Transverse colon (tissue), 4 donors: ENCODE results near the gene TBCD. TPM values are rescaled to one million over a fixed set of nuclear protein-coding genes. Genes with fewer than 3 reads are reported as not detected.

Experiments
- DNase-seq: peaks from one replicate; pipeline ENCODE4 v3.0.0-alpha.2; 2019
- H3K27ac ChIP-seq, 4 donors: fragments of 200-600 bp; sonication (generic); 2 replicates each; pipeline ENCODE4 v1.5.1; 2016 to 2018; ENCODE audit warnings: inconsistent platforms in 4 of 4
- H3K27me3 ChIP-seq: fragments of 200-600 bp; sonication (generic); 2 replicates; pipeline ENCODE4 v1.5.1; 2017; ENCODE audit warnings: inconsistent platforms
- H3K36me3 ChIP-seq, 4 donors: fragments of 200-600 bp; sonication (generic); 2 replicates each; pipeline ENCODE4 v1.5.1; 2017 to 2019; ENCODE audit warnings: inconsistent platforms in 4 of 4
- H3K4me1 ChIP-seq, 4 donors: fragments of 200-600 bp; sonication (generic); 2 replicates each; pipeline ENCODE4 v1.5.1; 2017 to 2020; ENCODE audit warnings: inconsistent platforms in 4 of 4
- H3K4me3 ChIP-seq, 4 donors: fragments of 200-600 bp; sonication (generic); 1 replicate in 1 of 4; 2 replicates in 3 of 4; pipeline versions ENCODE4 v1.5.1 to v1.6.1; 2017 to 2019; ENCODE audit warnings: inconsistent platforms in 4 of 4
- H3K9me3 ChIP-seq, 2 donors: fragments of 200-600 bp; sonication (generic); 2 replicates each; pipeline ENCODE4 v1.5.1; 2017 to 2019; ENCODE audit warnings: inconsistent platforms in 2 of 2
- CTCF ChIP-seq, 5 experiments: fragments of 200-600 bp in 3 of 5; fragments of 450-650 bp in 2 of 5; sonication (generic) in 3 of 5; IDR thresholded peaks; 1 replicate in 2 of 5; 2 replicates in 3 of 5; pipeline ENCODE4 v1.5.1; 2016 to 2017; ENCODE audit warnings: antibody characterized with exemption in 5 of 5, inconsistent platforms in 3 of 5, mild to moderate bottlenecking in 2 of 5, moderate library complexity in 1 of 5
- EP300 ChIP-seq: sonication (generic); formaldehyde crosslinking; IDR thresholded peaks from one replicate; pipeline ENCODE4 v1.6.1; 2017; ENCODE audit warnings: antibody characterized with exemption, low read depth
- POLR2A ChIP-seq: fragments of 450-650 bp; IDR thresholded peaks from one replicate; pipeline ENCODE4 v1.6.1; 2016; ENCODE audit warnings: antibody characterized with exemption, mild to moderate bottlenecking, moderate library complexity
- POLR2AphosphoS5 ChIP-seq, 3 donors: sonication (generic); formaldehyde crosslinking; IDR thresholded peaks; one replicate each; pipeline ENCODE4 v1.6.1; 2016; ENCODE audit warnings: antibody characterized with exemption in 3 of 3
- whole genome bisulfite sequencing, 2 donors: methylation state at CpG; one replicate each; pipeline ENCODE4 v1.1.5; 2018; ENCODE audit warnings: low coverage in 1 of 2; 5-methylcytosine and 5-hydroxymethylcytosine counted together
- in situ Hi-C, 4 donors: fragments of 200-750 bp; cut with MboI; loops; one replicate each; pipeline versions ENCODE4 v1.15.0 to v1.15.1; 2017; ENCODE audit warnings: low sequenced_read_pairs in 3 of 4, low pct_ligation_motif_present in 1 of 4, low pct_unique_long_range_greater_than_20kb in 1 of 4
- intact Hi-C: fragments of 100-400 bp; cut with DNase I; formaldehyde crosslinking; loops from one replicate; pipeline ENCODE4 v1.15.1; 2023; ENCODE audit warnings: low total_unique reads
- total RNA-seq, 4 donors: library from RNA; depleted of rRNA; stranded (reverse); fragments of >200 nt; gene quantifications; one replicate each; pipeline ENCODE4 v1.1.0, GENCODE V29; 2016

Gene TBCD
- total RNA-seq, 4 donors from 2014 or later = 38.6 to 104 (median 39.8) TPM

DNA sequence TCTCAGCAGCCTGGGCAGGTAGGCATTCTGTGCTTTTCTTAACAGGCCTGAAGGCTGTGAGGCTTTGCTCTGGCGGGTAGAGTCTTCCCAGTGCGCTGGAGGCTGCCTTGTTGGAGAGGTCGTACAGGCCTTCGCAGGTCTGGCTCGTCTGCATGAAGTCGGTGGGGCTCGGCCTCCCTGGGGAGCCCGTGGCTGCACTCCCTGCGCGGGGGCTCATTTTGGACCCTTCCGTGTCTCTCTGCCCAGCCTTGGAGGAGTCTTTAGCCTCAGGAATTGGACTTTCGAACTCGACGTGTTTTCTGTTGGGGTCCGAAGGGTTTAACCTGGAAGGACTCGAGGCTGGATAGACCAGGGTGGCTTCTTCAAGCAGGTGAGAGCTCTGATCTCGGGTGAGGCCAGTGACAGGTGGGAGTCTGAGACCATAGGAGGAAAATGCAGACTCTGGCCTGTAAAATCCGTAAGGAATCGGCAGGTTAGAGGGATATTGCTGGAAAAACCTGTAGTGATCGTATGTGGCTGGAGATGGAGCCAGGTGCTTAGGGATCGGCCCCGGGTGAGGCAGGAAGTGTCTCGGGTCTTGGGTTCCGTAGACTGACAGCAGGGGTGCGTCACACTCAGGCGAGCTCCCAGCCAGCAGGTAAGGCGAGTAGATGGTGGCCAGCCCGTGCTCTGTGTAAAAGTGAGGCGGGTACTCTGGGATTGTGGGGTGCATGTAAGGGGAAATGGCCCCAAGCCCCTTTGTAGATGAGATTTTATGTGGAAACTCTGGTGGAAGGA, 79.4 kb downstream of the TBCD start:
- H3K4me1 ChIP-seq = peaks cover 0 to 3% (median 0%) of the 10 kb centered on the region in 4 donors
- intact Hi-C loops (no loop called here), in situ Hi-C loops (no loop called here)
- no peak overlapping the region for H3K27ac ChIP-seq
- WGBS, 2 donors = 95 to 97% methylated on average over 12 to 25 of the region's 29 CpGs
- no peaks in the 10 kb centered on the region for H3K27me3 ChIP-seq
- H3K9me3 ChIP-seq = no peaks in the 10 kb centered on the region
- no peaks in the 10 kb centered on the region for H3K36me3 ChIP-seq
- H3K4me3 ChIP-seq = no peak overlapping the region
- no peak for DNase-seq
- TF ChIP-seq EP300 (no peak), POLR2A (no peak), CTCF (IDR thresholded peaks at IDR 0.05) (no peak), POLR2AphosphoS5 (IDR thresholded peaks at IDR 0.05) (no peak)

- Histone ChIP-seq H3K27ac (no peak overlapping the region), H3K4me1 (peaks cover 0 to 9% (median 3%) of the 10 kb centered on the region in 4 donors), H3K36me3 (no peaks in the 10 kb centered on the region), H3K9me3 (no peaks in the 10 kb centered on the region), H3K27me3 (no peaks in the 10 kb centered on the region), H3K4me3 (no peak overlapping the region)
- intact Hi-C loops (no loop called here), in situ Hi-C loops (no loop called here)
- DNase-seq = no peak
- TF ChIP-seq POLR2AphosphoS5 (IDR thresholded peaks at IDR 0.05) (no peak), EP300 (no peak), CTCF (IDR thresholded peaks at IDR 0.05) (no peak), POLR2A (no peak)
- WGBS, 2 donors = 94% methylated on average over 18 of the region's 18 CpGs; no CpG with 5 or more reads in 1 of the 2 donors
These were observed 79.9 kb downstream of the TBCD start for GRCh38 chr17:82831818-82832200.

DNA sequence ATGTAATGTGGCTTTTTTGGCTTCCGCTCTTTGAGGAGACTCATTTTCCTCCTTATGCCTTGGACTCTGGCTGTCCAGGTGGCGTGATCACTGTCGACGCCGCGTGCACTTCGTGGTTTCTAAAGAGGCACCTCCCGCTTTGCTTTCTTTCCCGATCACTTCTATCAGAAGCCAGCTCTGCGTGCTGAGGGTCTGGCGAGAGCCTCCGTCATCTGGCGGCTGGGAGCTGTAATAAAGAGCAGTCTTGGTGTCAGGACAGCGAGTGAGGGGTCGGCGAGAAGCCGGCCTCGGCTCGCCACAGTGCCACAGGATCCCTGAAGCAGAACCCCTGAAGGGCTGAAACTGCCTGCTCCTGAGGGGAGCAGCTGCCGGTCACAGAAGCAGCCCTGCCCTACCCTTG, 80.5 kb downstream of the TBCD start:
- 92% methylated on average over 20 of the region's 20 CpGs; no CpG with 5 or more reads in 1 of the 2 donors for WGBS, 2 donors
- Histone ChIP-seq H3K4me3 (no peak overlapping the region), H3K4me1 (peaks cover 4 to 15% (median 9%) of the 10 kb centered on the region in 4 donors), H3K27me3 (no peaks in the 10 kb centered on the region), H3K27ac (no peak overlapping the region), H3K9me3 (no peaks in the 10 kb centered on the region), H3K36me3 (no peaks in the 10 kb centered on the region)
- intact Hi-C loops (no loop called here), in situ Hi-C loops (no loop called here)
- DNase-seq = no peak
- TF ChIP-seq EP300 = no peak
- no peak for TF ChIP-seq POLR2AphosphoS5 (IDR thresholded peaks at IDR 0.05)
- TF ChIP-seq CTCF (IDR thresholded peaks at IDR 0.05) = no peak
- TF ChIP-seq POLR2A = no peak

- Histone ChIP-seq H3K4me1 (peaks cover 7 to 21% (median 14%) of the 10 kb centered on the region in 4 donors), H3K27me3 (no peaks in the 10 kb centered on the region), H3K36me3 (no peaks in the 10 kb centered on the region), H3K27ac (no peak overlapping the region), H3K4me3 (no peak overlapping the region), H3K9me3 (no peaks in the 10 kb centered on the region)
- intact Hi-C loops = no loop called here
- DNase-seq = no peak
- in situ Hi-C loops = no loop called here
- WGBS, 2 donors = 97 to 100% methylated on average over 1 to 20 of the region's 20 CpGs
- no peak for TF ChIP-seq CTCF (IDR thresholded peaks at IDR 0.05)
- TF ChIP-seq POLR2A = no peak
- no peak for TF ChIP-seq EP300
- TF ChIP-seq POLR2AphosphoS5 (IDR thresholded peaks at IDR 0.05) = no peak
These were observed 81.1 kb downstream of the TBCD start for GRCh38 chr17:82832881-82833475.
